GM12892 (cell line): Measurements from ENCODE around the gene PGK1.

ENCODE experiments used
- POLR2A ChIP-seq: IDR thresholded peaks from 2 replicates; pipeline ENCODE4 v1.6.1; 2011; ENCODE audit warnings: low read depth, low read length, control low read depth
- POLR2AphosphoS5 ChIP-seq: IDR thresholded peaks from 2 replicates; pipeline ENCODE4 v1.6.1; 2011; ENCODE audit warnings: low read depth, low read length, control low read depth

- TF ChIP-seq POLR2A: no peak
- no peak for TF ChIP-seq POLR2AphosphoS5
Measured at GRCh38 chrX:78075787-78076389, 28.2 kb upstream of the PGK1 start.
